Uterus (tissue), 2 donors: ENCODE measurements around the gene CDC37.

Experiments used
- CTCF ChIP-seq, 4 experiments: fragments of 200-600 bp in 2 of 4; fragments of 450-650 bp in 2 of 4; sonication (generic) in 2 of 4; IDR thresholded peaks; one replicate each; pipeline ENCODE4 v1.5.1; 2016 to 2019; ENCODE audit warnings: antibody characterized with exemption in 4 of 4, mild to moderate bottlenecking in 2 of 4, moderate library complexity in 1 of 4
- POLR2A ChIP-seq, 2 donors: fragments of 450-650 bp; IDR thresholded peaks; one replicate each; pipeline ENCODE4 v1.6.1; 2016; ENCODE audit warnings: antibody characterized with exemption in 2 of 2, mild to moderate bottlenecking in 1 of 2, moderate library complexity in 1 of 2

- no peak for TF ChIP-seq POLR2A (IDR thresholded peaks at IDR 0.05)
- TF ChIP-seq CTCF (IDR thresholded peaks at IDR 0.05): no peak
These were observed 13.5 kb downstream of the CDC37 start for GRCh38 chr19:10389863-10390262.
